Sigmoid colon (tissue), 4 donors: ENCODE data around the gene FABP7.

Source experiments
- EP300 ChIP-seq, 4 donors: sonication (generic); formaldehyde crosslinking; IDR thresholded peaks; one replicate each; pipeline ENCODE4 v1.6.1; 2017; ENCODE audit warnings: antibody characterized with exemption in 4 of 4
- POLR2AphosphoS5 ChIP-seq, 4 donors: sonication (generic); formaldehyde crosslinking; IDR thresholded peaks; one replicate each; pipeline ENCODE4 v1.6.1; 2017; ENCODE audit warnings: antibody characterized with exemption in 4 of 4
- TF ChIP-seq, protein P1 (sequence below), 4 experiments: fragments of 450-650 bp in 3 of 4; fragments of 200-600 bp in 1 of 4; IDR thresholded peaks; one replicate each; pipeline ENCODE4 v1.5.1; 2016 to 2019; ENCODE audit warnings: antibody characterized with exemption in 4 of 4, mild to moderate bottlenecking in 3 of 4, moderate library complexity in 2 of 4

DNA sequence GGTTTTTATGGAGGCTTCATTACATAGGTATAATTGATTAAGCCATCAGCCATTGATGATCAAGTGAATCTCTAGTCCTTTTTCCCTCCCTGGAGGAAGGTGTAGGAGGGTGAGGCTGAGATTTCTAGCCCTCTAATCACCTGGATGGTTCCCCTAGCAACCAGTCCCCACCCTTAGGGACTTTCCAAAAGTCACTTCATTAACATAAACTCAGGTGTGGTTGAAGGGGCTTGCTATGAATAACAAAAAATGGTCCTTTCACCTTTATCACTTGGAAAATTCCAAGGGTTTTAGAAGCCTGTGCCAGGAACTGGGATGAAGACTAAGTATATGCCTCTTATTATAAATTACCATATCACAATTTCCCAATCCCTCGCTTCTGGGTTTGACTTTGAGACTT lies 49.9 kb downstream of the FABP7 start:
- TF ChIP-seq, protein P1, sequence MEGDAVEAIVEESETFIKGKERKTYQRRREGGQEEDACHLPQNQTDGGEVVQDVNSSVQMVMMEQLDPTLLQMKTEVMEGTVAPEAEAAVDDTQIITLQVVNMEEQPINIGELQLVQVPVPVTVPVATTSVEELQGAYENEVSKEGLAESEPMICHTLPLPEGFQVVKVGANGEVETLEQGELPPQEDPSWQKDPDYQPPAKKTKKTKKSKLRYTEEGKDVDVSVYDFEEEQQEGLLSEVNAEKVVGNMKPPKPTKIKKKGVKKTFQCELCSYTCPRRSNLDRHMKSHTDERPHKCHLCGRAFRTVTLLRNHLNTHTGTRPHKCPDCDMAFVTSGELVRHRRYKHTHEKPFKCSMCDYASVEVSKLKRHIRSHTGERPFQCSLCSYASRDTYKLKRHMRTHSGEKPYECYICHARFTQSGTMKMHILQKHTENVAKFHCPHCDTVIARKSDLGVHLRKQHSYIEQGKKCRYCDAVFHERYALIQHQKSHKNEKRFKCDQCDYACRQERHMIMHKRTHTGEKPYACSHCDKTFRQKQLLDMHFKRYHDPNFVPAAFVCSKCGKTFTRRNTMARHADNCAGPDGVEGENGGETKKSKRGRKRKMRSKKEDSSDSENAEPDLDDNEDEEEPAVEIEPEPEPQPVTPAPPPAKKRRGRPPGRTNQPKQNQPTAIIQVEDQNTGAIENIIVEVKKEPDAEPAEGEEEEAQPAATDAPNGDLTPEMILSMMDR (IDR thresholded peaks at IDR 0.05): no peak
- no peak for TF ChIP-seq EP300 (IDR thresholded peaks at IDR 0.05)
- TF ChIP-seq POLR2AphosphoS5 (IDR thresholded peaks at IDR 0.05): no peak
